ENCODE results near the gene SLC35E4.

SLC35E4 gene

DNA sequence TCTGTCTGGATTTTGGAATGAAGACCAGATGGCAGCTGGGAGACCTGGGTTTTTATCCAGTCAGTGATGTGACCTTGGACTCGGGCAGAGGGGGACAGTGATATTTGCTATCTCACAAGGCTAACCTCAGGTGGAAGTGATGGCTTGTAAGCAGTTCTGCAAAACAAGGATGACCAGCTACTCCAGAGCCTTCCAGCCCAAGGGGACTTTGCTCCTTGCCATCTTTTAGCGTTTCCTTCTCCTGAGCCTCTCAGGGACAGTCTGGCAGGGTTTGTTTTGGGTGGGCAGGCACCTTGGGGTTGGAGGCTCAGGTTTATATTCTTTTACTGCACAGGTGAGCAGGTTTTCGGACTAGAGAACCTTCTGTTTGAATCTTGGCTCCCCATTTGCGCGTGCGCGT is 49.6 kb downstream of the SLC35E4 start:
- Histone ChIP-seq H3K27me3 (ENCODE audit: control insufficient read depth, insufficient read depth, low read length) (no peaks in the 10 kb centered on the region), H3K9ac (ENCODE audit: low read length) (no peak overlapping the region), H3K9me3 (ENCODE audit: control insufficient read depth, low read length) (no peaks in the 10 kb centered on the region), H3K4me1 (ENCODE audit: control insufficient read depth, insufficient read depth, low read length) (no peaks in the 10 kb centered on the region), H3K36me3 (ENCODE audit: control insufficient read depth, insufficient read depth, low read length) (no peaks in the 10 kb centered on the region), H3K4me3 (ENCODE audit: low read length) (no peak overlapping the region)

DNA sequence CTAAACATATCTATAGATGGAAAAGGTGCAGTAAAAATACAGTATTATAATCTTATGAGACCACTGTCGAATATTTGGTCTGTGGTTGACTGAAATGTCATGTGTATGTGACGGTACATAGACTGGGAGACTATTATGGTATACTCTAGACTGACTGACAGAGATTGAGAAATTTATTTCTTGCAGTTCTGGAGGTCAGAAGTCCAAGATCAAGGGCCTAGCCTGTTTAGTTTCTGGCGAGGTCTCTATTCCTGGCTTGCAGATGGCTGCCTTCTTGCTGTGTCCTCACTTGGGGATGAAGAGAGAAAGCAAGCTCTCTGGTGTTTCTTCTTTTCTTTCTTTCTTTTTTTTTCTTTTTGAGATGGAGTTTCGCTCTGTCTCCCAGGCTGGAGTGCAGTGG is 51.8 kb downstream of the SLC35E4 start:
- no peaks in the 10 kb centered on the region for H3K27me3 ChIP-seq (ENCODE audit: control insufficient read depth, insufficient read depth, low read length)
- no peak overlapping the region for H3K9ac ChIP-seq (ENCODE audit: low read length)
- no peaks in the 10 kb centered on the region for H3K36me3 ChIP-seq (ENCODE audit: control insufficient read depth, insufficient read depth, low read length)
- no peaks in the 10 kb centered on the region for H3K4me1 ChIP-seq (ENCODE audit: control insufficient read depth, insufficient read depth, low read length)
- no peak overlapping the region for H3K4me3 ChIP-seq (ENCODE audit: low read length)
- no peaks in the 10 kb centered on the region for H3K9me3 ChIP-seq (ENCODE audit: control insufficient read depth, low read length)

DNA sequence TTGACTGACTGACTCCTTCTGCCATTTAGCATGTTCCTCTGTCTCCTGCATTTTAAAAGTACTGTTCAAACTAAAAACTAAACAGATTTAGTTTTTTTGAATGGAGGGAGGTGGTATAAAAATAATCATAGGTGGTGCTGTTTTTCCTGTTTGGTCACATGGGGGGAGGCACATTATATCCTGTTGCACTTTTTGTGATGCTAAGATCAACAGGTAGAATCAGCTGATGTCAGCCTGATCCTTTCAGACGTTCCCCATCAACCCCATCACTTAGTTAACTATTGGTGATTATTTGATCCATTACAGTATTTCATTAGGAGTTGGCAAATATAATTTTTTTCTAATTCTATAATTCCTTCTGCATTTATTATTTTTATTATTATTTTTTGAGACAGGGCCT is 54.0 kb downstream of the SLC35E4 start:
- Histone ChIP-seq H3K9ac (ENCODE audit: low read length) (no peak overlapping the region), H3K4me3 (ENCODE audit: low read length) (no peak overlapping the region), H3K27me3 (ENCODE audit: control insufficient read depth, insufficient read depth, low read length) (no peaks in the 10 kb centered on the region), H3K4me1 (ENCODE audit: control insufficient read depth, insufficient read depth, low read length) (peaks cover 3% of the 10 kb centered on the region), H3K36me3 (ENCODE audit: control insufficient read depth, insufficient read depth, low read length) (no peaks in the 10 kb centered on the region), H3K9me3 (ENCODE audit: control insufficient read depth, low read length) (no peaks in the 10 kb centered on the region)

DNA sequence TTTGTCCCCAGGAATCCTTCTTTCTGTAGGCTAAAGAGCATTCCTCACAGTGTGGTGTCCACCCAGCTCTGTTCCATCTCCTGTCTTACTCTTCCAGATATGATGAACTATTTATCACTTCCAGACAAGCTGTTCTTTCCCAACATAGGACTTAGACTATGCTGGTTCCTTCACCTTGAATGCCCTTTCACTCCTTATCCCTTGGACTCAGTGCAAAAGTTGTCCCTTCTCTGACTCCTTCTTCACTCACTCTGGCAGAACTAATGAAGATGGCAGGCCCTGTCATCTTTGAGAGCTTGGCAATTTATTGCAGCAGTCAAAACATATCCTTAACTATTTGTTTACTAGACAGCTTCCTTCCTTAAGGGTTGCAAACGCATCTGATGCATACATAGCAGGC is 55.6 kb downstream of the SLC35E4 start:
- Histone ChIP-seq H3K9me3 (ENCODE audit: control insufficient read depth, low read length) (no peaks in the 10 kb centered on the region), H3K4me3 (ENCODE audit: low read length) (no peak overlapping the region), H3K36me3 (ENCODE audit: control insufficient read depth, insufficient read depth, low read length) (no peaks in the 10 kb centered on the region)

GRCh38 chr22:30694171-30694639 is 58.6 kb downstream of the SLC35E4 start:
- Histone ChIP-seq H3K27me3 (ENCODE audit: control insufficient read depth, insufficient read depth, low read length) (peaks cover 7% of the 10 kb centered on the region), H3K4me1 (ENCODE audit: control insufficient read depth, insufficient read depth, low read length) (peaks cover 11% of the 10 kb centered on the region), H3K4me3 (ENCODE audit: low read length) (no peak overlapping the region), H3K36me3 (ENCODE audit: control insufficient read depth, insufficient read depth, low read length) (no peaks in the 10 kb centered on the region), H3K9me3 (ENCODE audit: control insufficient read depth, low read length) (no peaks in the 10 kb centered on the region), H3K9ac (ENCODE audit: low read length) (peak overlapping the region; percentile 75)

More for the DNA sequence above, 55.6 kb downstream of the SLC35E4 start:
- Histone ChIP-seq H3K9ac (ENCODE audit: low read length) (no peak overlapping the region), H3K27me3 (ENCODE audit: control insufficient read depth, insufficient read depth, low read length) (peaks cover 7% of the 10 kb centered on the region), H3K4me1 (ENCODE audit: control insufficient read depth, insufficient read depth, low read length) (peaks cover 11% of the 10 kb centered on the region)

- Histone ChIP-seq H3K4me3 (ENCODE audit: low read length) (peak within 1 kb of the TSS; percentile 25), H3K4me1 (ENCODE audit: control insufficient read depth, insufficient read depth, low read length) (peaks cover 11% of the 10 kb centered on the region), H3K9ac (ENCODE audit: low read length) (peak within 1 kb of the TSS; percentile 75), H3K9me3 (ENCODE audit: control insufficient read depth, low read length) (no peaks in the 10 kb centered on the region), H3K36me3 (ENCODE audit: control insufficient read depth, insufficient read depth, low read length) (no peaks in the 10 kb centered on the region), H3K27me3 (ENCODE audit: control insufficient read depth, insufficient read depth, low read length) (peaks cover 7% of the 10 kb centered on the region)
Observed at GRCh38 chr22:30694640-30695350, 59.2 kb downstream of the SLC35E4 start, which contains the start of gene OSBP2. Gene OSBP2 (plus strand): TSS chr22:30694874. CDS start chr22:30694910, 36 bp downstream.

- Histone ChIP-seq H3K4me1 (ENCODE audit: control insufficient read depth, insufficient read depth, low read length) (peaks cover 11% of the 10 kb centered on the region), H3K4me3 (ENCODE audit: low read length) (peak overlapping the region; percentile 25), H3K27me3 (ENCODE audit: control insufficient read depth, insufficient read depth, low read length) (peaks cover 7% of the 10 kb centered on the region), H3K9me3 (ENCODE audit: control insufficient read depth, low read length) (no peaks in the 10 kb centered on the region), H3K9ac (ENCODE audit: low read length) (peak overlapping the region; percentile 74), H3K36me3 (ENCODE audit: control insufficient read depth, insufficient read depth, low read length) (no peaks in the 10 kb centered on the region)
Observed at GRCh38 chr22:30695351-30695851, 59.8 kb downstream of the SLC35E4 start.

DNA sequence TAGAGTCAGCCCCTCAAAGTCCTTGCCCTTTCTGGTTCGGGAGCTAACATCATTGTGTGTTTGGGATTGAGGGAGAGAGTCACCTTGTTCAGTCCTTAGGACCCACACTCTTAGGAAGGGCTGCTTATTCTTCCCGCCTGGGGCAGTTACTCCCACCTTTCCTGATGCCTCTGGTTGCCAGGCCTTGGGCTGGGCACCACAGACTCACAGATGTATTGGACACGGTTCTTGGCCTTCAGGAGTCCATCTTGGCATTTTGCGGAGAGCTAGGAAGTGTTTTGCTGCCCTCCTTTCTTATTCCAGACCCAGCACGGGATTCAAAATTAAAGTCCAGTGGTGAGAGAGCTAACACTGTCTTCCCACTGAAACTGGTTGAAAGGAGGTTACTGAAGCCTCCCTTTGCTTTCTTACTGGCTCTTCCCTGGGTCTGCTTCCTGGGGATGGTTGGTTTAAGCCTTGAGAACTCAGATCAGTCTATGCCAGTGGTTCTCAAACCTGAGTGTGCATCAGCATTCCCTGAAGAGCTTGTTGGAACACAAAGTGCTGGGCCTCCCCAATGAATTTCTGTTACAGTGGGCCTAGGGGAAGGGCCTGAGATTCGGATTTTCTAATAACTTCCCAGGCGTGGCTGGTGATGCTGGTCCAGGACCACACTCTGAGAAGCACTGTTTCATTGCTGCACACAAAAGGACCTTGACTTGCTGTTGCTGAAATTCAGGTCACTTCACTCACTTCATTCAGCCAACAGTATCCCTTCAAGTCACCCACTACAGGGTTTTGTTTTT is 60.5 kb downstream of the SLC35E4 start:
- Histone ChIP-seq H3K9me3 (ENCODE audit: control insufficient read depth, low read length) (no peaks in the 10 kb centered on the region), H3K27me3 (ENCODE audit: control insufficient read depth, insufficient read depth, low read length) (peaks cover 7% of the 10 kb centered on the region), H3K4me3 (ENCODE audit: low read length) (no peak overlapping the region), H3K9ac (ENCODE audit: low read length) (no peak overlapping the region), H3K4me1 (ENCODE audit: control insufficient read depth, insufficient read depth, low read length) (peaks cover 11% of the 10 kb centered on the region), H3K36me3 (ENCODE audit: control insufficient read depth, insufficient read depth, low read length) (no peaks in the 10 kb centered on the region)
